PC-9 (cell line): ENCODE results near the gene CPT1C. TPM values are rescaled to one million over a fixed set of nuclear protein-coding genes. Genes with fewer than 3 reads are reported as not detected.

Experiments
- BruUV-seq: library from RNA; stranded (reverse); fragments of 400-500 nt; replicated peaks from 2 replicates; lab custom pipeline; 2021; lab: Mats Ljungman, UMichigan
- CTCF ChIA-PET: fragments of 300-600 bp; sonication (Branson Sonifier 250); formaldehyde crosslinking; loops from one replicate; lab custom pipeline; 2022; ENCODE audit warnings: antibody characterized with exemption; lab: Charles Lee
- POLR2A ChIA-PET: fragments of 300-600 bp; sonication (Branson Sonifier 250); formaldehyde crosslinking; loops from one replicate; lab custom pipeline; 2022; ENCODE audit warnings: antibody characterized with exemption; ENCODE audit not compliant: unreplicated experiment; lab: Charles Lee
- DNase-seq, 2 experiments: peaks; one replicate each; pipeline versions ENCODE4 v3.0.0 to v3.0.0-alpha.2; 2015 to 2022; ENCODE audit warnings: mixed read lengths in 1 of 2
- H2AFZ ChIP-seq: fragments of 200-600 bp; sonication (generic); 2 replicates; pipeline ENCODE4 v1.8.1; 2017; ENCODE audit warnings: antibody characterized with exemption
- H3F3A ChIP-seq: fragments of 200-600 bp; sonication (generic); 2 replicates; pipeline ENCODE4 v1.8.1; 2017; ENCODE audit warnings: antibody characterized with exemption, mild to moderate bottlenecking, low read depth; ENCODE audit not compliant: insufficient read depth
- H3K27ac ChIP-seq: fragments of 200-600 bp; sonication (generic); 2 replicates; pipeline ENCODE4 v1.6.1; 2016; ENCODE audit warnings: mixed run types
- H3K27me3 ChIP-seq: fragments of 200-600 bp; sonication (generic); 2 replicates; pipeline ENCODE4 v1.6.1; 2016; ENCODE audit warnings: low read depth, mixed run types; ENCODE audit not compliant: insufficient read depth
- H3K36me3 ChIP-seq: fragments of 200-600 bp; sonication (generic); 2 replicates; pipeline ENCODE4 v1.6.1; 2016; ENCODE audit warnings: low read depth, mixed run types
- H3K4me1 ChIP-seq: fragments of 200-600 bp; sonication (generic); replicated peaks from 2 replicates; pipeline ENCODE4 v1.6.1; 2016; ENCODE audit warnings: mixed run types; ENCODE audit not compliant: insufficient read depth
- H3K4me2 ChIP-seq: fragments of 200-600 bp; sonication (generic); 2 replicates; pipeline ENCODE4 v1.6.1; 2017; ENCODE audit warnings: mixed run types
- H3K4me3 ChIP-seq: fragments of 200-600 bp; sonication (generic); 2 replicates; pipeline ENCODE4 v1.6.1; 2016; ENCODE audit warnings: mixed run types
- H3K79me2 ChIP-seq: fragments of 200-600 bp; sonication (generic); 2 replicates; pipeline ENCODE4 v1.6.1; 2017; ENCODE audit warnings: low read depth, mixed run types
- H3K9me2 ChIP-seq: fragments of 200-600 bp; sonication (generic); 2 replicates; pipeline ENCODE4 v1.8.1; 2017; ENCODE audit warnings: mild to moderate bottlenecking; ENCODE audit not compliant: insufficient read depth
- H3K9me3 ChIP-seq: fragments of 200-600 bp; sonication (generic); 2 replicates; pipeline ENCODE4 v1.8.1; 2016; ENCODE audit warnings: low read depth; ENCODE audit not compliant: insufficient read depth
- H4K20me1 ChIP-seq: fragments of 200-600 bp; sonication (generic); 2 replicates; pipeline ENCODE4 v1.8.1; 2017; ENCODE audit not compliant: insufficient read depth
- EZH2 ChIP-seq: fragments of 200-600 bp; sonication (generic); IDR thresholded peaks from 2 replicates; pipeline ENCODE4 v1.8.0; 2017; ENCODE audit warnings: antibody characterized with exemption, low read depth
- intact Hi-C: fragments of 100-400 bp; cut with micrococcal nuclease; formaldehyde crosslinking; loops from one replicate; pipeline ENCODE4 v1.10.0; 2022; ENCODE audit not compliant: unreplicated experiment
- total RNA-seq: library from RNA; stranded (reverse); gene quantifications from 2 replicates; pipeline ENCODE4 v1.2.3, GENCODE V29; 2021
- TF ChIP-seq, protein P1 (sequence below): fragments of 200-600 bp; sonication (generic); conservative IDR thresholded peaks from 2 replicates; pipeline ENCODE4 v1.6.1; 2017; ENCODE audit warnings: mixed run types, antibody characterized with exemption, mild to moderate bottlenecking, moderate library complexity

The CPT1C gene
- total RNA-seq, 1 experiment from 2014 or later: 1.7 TPM

DNA sequence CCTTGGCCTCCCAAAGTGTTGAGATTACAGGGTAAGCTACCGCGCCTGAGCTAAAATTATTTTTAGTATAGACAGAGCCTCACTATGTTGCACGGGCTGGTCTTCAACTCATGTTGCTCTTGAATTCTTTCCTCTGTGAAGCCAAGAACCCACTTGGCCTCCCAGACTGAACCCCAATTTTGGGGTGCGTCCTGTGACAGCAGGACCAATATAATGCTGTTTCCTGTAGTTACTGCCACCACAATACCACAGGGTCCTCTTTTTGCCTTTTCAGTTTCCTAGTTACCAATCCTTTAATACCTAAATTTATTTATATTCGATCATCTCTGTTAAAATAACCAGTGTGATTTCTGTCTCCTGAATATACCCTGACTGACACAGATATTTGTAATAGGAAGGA is 39.2 kb downstream of the CPT1C start:
- H3K4me1 ChIP-seq: no peaks in the 10 kb centered on the region
- no peaks in the 10 kb centered on the region for H3K27me3 ChIP-seq
- H3K79me2 ChIP-seq: no peaks in the 10 kb centered on the region
- H3F3A ChIP-seq: peaks cover 4% of the 10 kb centered on the region; the same call in 1 of the 2 replicates
- no peak overlapping the region for H3K4me2 ChIP-seq
- CTCF ChIA-PET: interaction anchor here (0.6 to 0.7 kb wide), 3 partner anchors 12 to 50 kb away, joined by 3 to 6 read pairs (median 4); no protein-coding TSS in a partner anchor
- no peaks in the 10 kb centered on the region for H3K36me3 ChIP-seq
- no peaks in the 10 kb centered on the region for H4K20me1 ChIP-seq
- no peak overlapping the region for H2AFZ ChIP-seq
- intact Hi-C loops: no loop called here
- POLR2A ChIA-PET: interaction anchor here (0.7 kb wide), 1 partner anchor 17 kb away, joined by 5 read pairs; no protein-coding TSS in a partner anchor
- no peaks in the 10 kb centered on the region for H3K9me2 ChIP-seq
- no peak for DNase-seq
- BruUV-seq: no TSS peak
- TF ChIP-seq, protein P1, sequence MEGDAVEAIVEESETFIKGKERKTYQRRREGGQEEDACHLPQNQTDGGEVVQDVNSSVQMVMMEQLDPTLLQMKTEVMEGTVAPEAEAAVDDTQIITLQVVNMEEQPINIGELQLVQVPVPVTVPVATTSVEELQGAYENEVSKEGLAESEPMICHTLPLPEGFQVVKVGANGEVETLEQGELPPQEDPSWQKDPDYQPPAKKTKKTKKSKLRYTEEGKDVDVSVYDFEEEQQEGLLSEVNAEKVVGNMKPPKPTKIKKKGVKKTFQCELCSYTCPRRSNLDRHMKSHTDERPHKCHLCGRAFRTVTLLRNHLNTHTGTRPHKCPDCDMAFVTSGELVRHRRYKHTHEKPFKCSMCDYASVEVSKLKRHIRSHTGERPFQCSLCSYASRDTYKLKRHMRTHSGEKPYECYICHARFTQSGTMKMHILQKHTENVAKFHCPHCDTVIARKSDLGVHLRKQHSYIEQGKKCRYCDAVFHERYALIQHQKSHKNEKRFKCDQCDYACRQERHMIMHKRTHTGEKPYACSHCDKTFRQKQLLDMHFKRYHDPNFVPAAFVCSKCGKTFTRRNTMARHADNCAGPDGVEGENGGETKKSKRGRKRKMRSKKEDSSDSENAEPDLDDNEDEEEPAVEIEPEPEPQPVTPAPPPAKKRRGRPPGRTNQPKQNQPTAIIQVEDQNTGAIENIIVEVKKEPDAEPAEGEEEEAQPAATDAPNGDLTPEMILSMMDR: no peak
- TF ChIP-seq EZH2: no peak
- H3K9me3 ChIP-seq: no peaks in the 10 kb centered on the region
- H3K27ac ChIP-seq: no peak overlapping the region
- no peak overlapping the region for H3K4me3 ChIP-seq

DNA sequence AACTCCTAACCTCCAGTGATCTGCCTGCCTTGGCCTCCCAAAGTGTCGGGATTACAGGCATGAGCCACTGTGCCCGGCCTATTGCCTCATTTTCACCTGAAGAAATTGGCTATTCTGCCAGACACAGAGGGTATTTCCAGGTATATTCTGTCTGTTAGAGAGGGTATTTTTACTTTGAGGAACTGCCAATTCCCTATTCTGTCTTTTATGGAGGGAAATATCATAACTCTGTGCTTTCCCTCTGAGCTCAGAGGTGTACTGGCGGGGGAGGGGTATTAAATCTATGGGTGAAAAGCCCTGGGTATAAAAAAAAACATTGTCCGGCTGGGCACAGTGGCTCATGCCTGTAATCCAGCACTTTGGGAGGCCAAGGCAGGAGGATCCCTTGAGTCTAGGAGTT is 47.4 kb downstream of the CPT1C start:
- H3K36me3 ChIP-seq: no peaks in the 10 kb centered on the region
- POLR2A ChIA-PET: no interaction called here

DNA sequence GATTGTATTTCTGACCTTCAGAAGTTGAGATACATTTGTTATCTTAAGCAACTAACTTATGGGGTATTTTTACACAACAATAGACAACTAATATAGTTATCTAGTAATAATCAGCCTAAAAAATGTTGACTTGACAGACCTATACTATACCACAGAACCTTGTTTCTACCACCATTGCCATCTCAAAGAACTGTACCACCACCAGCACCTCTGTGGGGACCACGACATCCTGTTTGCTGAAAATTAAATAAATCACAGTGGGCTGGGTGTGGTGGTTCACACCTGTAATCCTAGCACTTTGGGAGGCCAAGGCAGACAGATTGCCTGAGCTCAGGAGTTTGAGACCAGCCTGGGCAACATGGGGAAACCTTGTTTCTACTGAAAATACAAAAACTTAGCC is 48.2 kb downstream of the CPT1C start:
- TF ChIP-seq EZH2: no peak
- TF ChIP-seq, protein P1: no peak
- Histone ChIP-seq H3F3A (no peaks in the 10 kb centered on the region), H3K4me2 (no peak overlapping the region), H3K27me3 (no peaks in the 10 kb centered on the region), H2AFZ (no peak overlapping the region), H3K9me3 (no peaks in the 10 kb centered on the region), H3K36me3 (no peaks in the 10 kb centered on the region), H3K4me3 (no peak overlapping the region), H3K27ac (no peak overlapping the region), H3K9me2 (no peaks in the 10 kb centered on the region), H4K20me1 (no peaks in the 10 kb centered on the region), H3K79me2 (no peaks in the 10 kb centered on the region), H3K4me1 (no peaks in the 10 kb centered on the region)
- intact Hi-C loops: no loop called here
- POLR2A ChIA-PET: no interaction called here
- CTCF ChIA-PET: no interaction called here
- DNase-seq: no peak
- BruUV-seq: no TSS peak

More for the DNA sequence above, 47.4 kb downstream of the CPT1C start:
- Histone ChIP-seq H3K4me3 (no peak overlapping the region), H4K20me1 (no peaks in the 10 kb centered on the region), H3K4me2 (no peak overlapping the region), H3K4me1 (no peaks in the 10 kb centered on the region), H3K27me3 (no peaks in the 10 kb centered on the region), H3K27ac (no peak overlapping the region), H3K9me3 (no peaks in the 10 kb centered on the region), H3K9me2 (no peaks in the 10 kb centered on the region), H3K79me2 (no peaks in the 10 kb centered on the region), H3F3A (peaks cover 2% of the 10 kb centered on the region; the same call in 1 of the 2 replicates), H2AFZ (no peak overlapping the region)
- no peak for DNase-seq
- BruUV-seq: no TSS peak
- intact Hi-C loops: no loop called here
- CTCF ChIA-PET: no interaction called here
- no peak for TF ChIP-seq EZH2
- TF ChIP-seq, protein P1: no peak
